HEK293 (cell line): ENCODE measurements around the gene VAV2.

ENCODE experiments used
- CTCF ChIA-PET: fragments of 350-600 bp; formaldehyde crosslinking; extraction: SDS; loops from one replicate; lab custom pipeline; 2021; ENCODE audit warnings: antibody characterized with exemption; lab: Yijun Ruan, JAX
- POLR2A ChIA-PET: fragments of 300-600 bp; formaldehyde crosslinking; extraction: SDS; loops from one replicate; lab custom pipeline; 2020; ENCODE audit warnings: antibody characterized with exemption, inconsistent platforms; lab: Yijun Ruan, JAX
- H3K27ac ChIP-seq: fragments of 200-500 bp; sonication (Bioruptor generic); 2 replicates; pipeline ENCODE4 v1.5.1; 2014; ENCODE audit warnings: low read depth, low read length, control low read depth, inconsistent platforms; ENCODE audit errors: extremely low read depth
- H3K36me3 ChIP-seq, 2 experiments: fragments of 200-500 bp in 1 of 2; sonication (Bioruptor generic) in 1 of 2; 1 replicate in 1 of 2; 2 replicates in 1 of 2; pipeline ENCODE4 v1.5.1; 2014 to 2017; ENCODE audit warnings: inconsistent platforms in 2 of 2, low read length in 2 of 2; ENCODE audit not compliant: control insufficient read depth in 2 of 2, insufficient read depth in 1 of 2
- H3K4me1 ChIP-seq: fragments of 200-500 bp; sonication (Bioruptor generic); 2 replicates; pipeline ENCODE4 v1.5.1; 2014; ENCODE audit warnings: mild to moderate bottlenecking, low read length, inconsistent platforms; ENCODE audit not compliant: control insufficient read depth, insufficient read depth
- H3K4me3 ChIP-seq: 2 replicates; pipeline ENCODE4 v1.5.1; 2011; ENCODE audit warnings: low read depth, mild to moderate bottlenecking, control low read depth, low read length, moderate library complexity
- H3K9me3 ChIP-seq: fragments of 200-500 bp; sonication (Bioruptor generic); 2 replicates; pipeline ENCODE4 v1.5.1; 2014; ENCODE audit warnings: low read depth, low read length, inconsistent platforms; ENCODE audit not compliant: control insufficient read depth, insufficient read depth
- INSM2 ChIP-seq: fragments of 450-650 bp; formaldehyde crosslinking; IDR thresholded peaks from 2 replicates; pipeline ENCODE4 v1.5.1; 2016; ENCODE audit warnings: missing biosample characterization, missing genetic modification characterization
- PRDM4 ChIP-seq: fragments of 450-650 bp; formaldehyde crosslinking; IDR thresholded peaks from 2 replicates; pipeline ENCODE4 v1.5.1; 2017; ENCODE audit warnings: missing biosample characterization, missing genetic modification characterization
- SP3 ChIP-seq: fragments of 450-650 bp; formaldehyde crosslinking; IDR thresholded peaks from 2 replicates; pipeline ENCODE4 v1.5.1; 2016; ENCODE audit warnings: missing biosample characterization, missing genetic modification characterization
- ZFHX2 ChIP-seq: fragments of 450-650 bp; formaldehyde crosslinking; conservative IDR thresholded peaks from 2 replicates; pipeline ENCODE4 v1.5.1; 2016; ENCODE audit warnings: missing biosample characterization, missing genetic modification characterization
- ZFP69B ChIP-seq: fragments of 450-650 bp; formaldehyde crosslinking; IDR thresholded peaks from 2 replicates; pipeline ENCODE4 v1.5.1; 2016; ENCODE audit warnings: missing biosample characterization, missing genetic modification characterization
- ZNF140 ChIP-seq: fragments of 450-650 bp; formaldehyde crosslinking; IDR thresholded peaks from 2 replicates; pipeline ENCODE4 v1.5.1; 2016; ENCODE audit warnings: missing biosample characterization, missing genetic modification characterization
- ZNF157 ChIP-seq: fragments of 450-650 bp; formaldehyde crosslinking; IDR thresholded peaks from 2 replicates; pipeline ENCODE4 v1.5.1; 2016; ENCODE audit warnings: missing biosample characterization, missing genetic modification characterization
- ZNF391 ChIP-seq: fragments of 450-650 bp; formaldehyde crosslinking; IDR thresholded peaks from 2 replicates; pipeline ENCODE4 v1.5.1; 2016; ENCODE audit warnings: low read depth, missing biosample characterization, missing genetic modification characterization, borderline replicate concordance
- ZNF404 ChIP-seq: fragments of 450-650 bp; formaldehyde crosslinking; IDR thresholded peaks from 2 replicates; pipeline ENCODE4 v1.5.1; 2017; ENCODE audit warnings: missing biosample characterization, missing genetic modification characterization
- ZNF555 ChIP-seq: fragments of 450-650 bp; formaldehyde crosslinking; conservative IDR thresholded peaks from 2 replicates; pipeline ENCODE4 v1.5.1; 2017; ENCODE audit warnings: missing biosample characterization, mild to moderate bottlenecking, missing genetic modification characterization, inconsistent platforms
- ZNF561 ChIP-seq: fragments of 450-650 bp; IDR thresholded peaks from 2 replicates; pipeline ENCODE4 v1.5.1; 2018; ENCODE audit warnings: missing biosample characterization, missing genetic modification characterization, borderline replicate concordance
- ZNF571 ChIP-seq: fragments of 450-650 bp; formaldehyde crosslinking; IDR thresholded peaks from 2 replicates; pipeline ENCODE4 v1.5.0; 2017; ENCODE audit warnings: missing biosample characterization, missing genetic modification characterization
- ZNF660 ChIP-seq: fragments of 450-650 bp; IDR thresholded peaks from 2 replicates; pipeline ENCODE4 v1.5.1; 2018; ENCODE audit warnings: missing biosample characterization, mild to moderate bottlenecking, missing genetic modification characterization

VAV2 gene

GRCh38 chr9:133779081-133779480 is 213.0 kb downstream of the VAV2 start (continued):
- TF ChIP-seq ZFP69B (tag by site-specific recombination), result no peak
- TF ChIP-seq ZNF404 (tag by site-specific recombination), result no peak
- TF ChIP-seq ZNF561, result no peak
- TF ChIP-seq SP3 (tag by site-specific recombination), result no peak
- TF ChIP-seq PRDM4 (tag by site-specific recombination), result no peak
- TF ChIP-seq ZNF660 (tag by site-specific recombination), result no peak

- CTCF ChIA-PET, result interaction anchor here (0.6 to 1.7 kb wide), 5 partner anchors 14 to 533 kb away, joined by 3 to 9 read pairs (median 4); no protein-coding TSS in a partner anchor
- POLR2A ChIA-PET, result no interaction called here
- Histone ChIP-seq H3K36me3 (peaks cover 0 to 65% of the 10 kb centered on the region in 2 experiments; a peak in 1 of 3 replicates), H3K4me3 (no peak overlapping the region), H3K27ac (no peak overlapping the region), H3K9me3 (no peaks in the 10 kb centered on the region), H3K4me1 (no peaks in the 10 kb centered on the region)
- peak; percentile 98 for TF ChIP-seq ZNF157
- TF ChIP-seq ZNF555 (tag by site-specific recombination), result no peak
- no peak for TF ChIP-seq ZNF391 (tag by site-specific recombination)
Measured at GRCh38 chr9:133778336-133779013, 213.6 kb downstream of the VAV2 start.

- Histone ChIP-seq H3K36me3 (peaks cover 0 to 63% of the 10 kb centered on the region in 2 experiments; a peak in 1 of 3 replicates), H3K4me3 (no peak overlapping the region), H3K9me3 (no peaks in the 10 kb centered on the region), H3K27ac (no peak overlapping the region), H3K4me1 (no peaks in the 10 kb centered on the region)
- POLR2A ChIA-PET, result no interaction called here
- TF ChIP-seq ZNF140 (no peak), ZFHX2 (tag by site-specific recombination) (peak; percentile 45)
- CTCF ChIA-PET, result interaction anchor here (0.6 to 1.7 kb wide), 4 partner anchors 216 to 245 kb away, joined by 3 to 11 read pairs (median 6); no protein-coding TSS in a partner anchor
Measured at GRCh38 chr9:133777871-133778270, 214.3 kb downstream of the VAV2 start.

GRCh38 chr9:133777068-133777791 is 214.9 kb downstream of the VAV2 start:
- Histone ChIP-seq H3K9me3 (no peaks in the 10 kb centered on the region), H3K36me3 (peaks cover 0 to 62% of the 10 kb centered on the region in 2 experiments; a peak in 1 of 3 replicates), H3K4me3 (no peak overlapping the region), H3K27ac (no peak overlapping the region), H3K4me1 (no peaks in the 10 kb centered on the region)
- POLR2A ChIA-PET, result no interaction called here
- CTCF ChIA-PET, result interaction anchor here (0.6 to 1.7 kb wide), 3 partner anchors 217 to 245 kb away, joined by 3 to 11 read pairs (median 3); no protein-coding TSS in a partner anchor
- no peak for TF ChIP-seq INSM2 (tag by site-specific recombination)
- TF ChIP-seq ZNF571 (tag by site-specific recombination), result no peak
